ENCODE data around the gene MAGI2.

The MAGI2 gene

GRCh38 chr7:78139335-78139734 lies 1314.1 kb downstream of the MAGI2 start:
- no peaks in the 10 kb centered on the region for H3K9me3 ChIP-seq (ENCODE audit: severe bottlenecking)
- ATAC-seq (ENCODE audit: low read depth) (no peak), DNase-seq (ENCODE audit: low spot score) (no peak)
- peaks cover 9% of the 10 kb centered on the region for H3K27me3 ChIP-seq (ENCODE audit: insufficient read depth, poor library complexity, severe bottlenecking)
- no peak for TF ChIP-seq CTCF (IDR thresholded peaks at IDR 0.05; ENCODE audit: poor library complexity, severe bottlenecking)
- no peak overlapping the region for H3K4me3 ChIP-seq (ENCODE audit: severe bottlenecking)
- H3K4me1 ChIP-seq (ENCODE audit: insufficient read depth, poor library complexity, severe bottlenecking): no peaks in the 10 kb centered on the region
- H3K27ac ChIP-seq (ENCODE audit: poor library complexity, severe bottlenecking): no peak overlapping the region
- no peaks in the 10 kb centered on the region for H3K36me3 ChIP-seq (ENCODE audit: low read depth)

- H3K9me3 ChIP-seq (ENCODE audit: severe bottlenecking): no peaks in the 10 kb centered on the region
- ATAC-seq (ENCODE audit: low read depth) (no peak), DNase-seq (ENCODE audit: low spot score) (no peak)
- no peaks in the 10 kb centered on the region for H3K4me1 ChIP-seq (ENCODE audit: insufficient read depth, poor library complexity, severe bottlenecking)
- H3K27ac ChIP-seq (ENCODE audit: poor library complexity, severe bottlenecking): no peak overlapping the region
- peaks cover 9% of the 10 kb centered on the region for H3K27me3 ChIP-seq (ENCODE audit: insufficient read depth, poor library complexity, severe bottlenecking)
- no peaks in the 10 kb centered on the region for H3K36me3 ChIP-seq (ENCODE audit: low read depth)
- no peak for TF ChIP-seq CTCF (IDR thresholded peaks at IDR 0.05; ENCODE audit: poor library complexity, severe bottlenecking)
- H3K4me3 ChIP-seq (ENCODE audit: severe bottlenecking): no peak overlapping the region
Observed at GRCh38 chr7:78134774-78135173, 1318.7 kb downstream of the MAGI2 start.

- ATAC-seq (ENCODE audit: low read depth): peak; percentile 45; the same call in 1 of the 3 replicates
- Histone ChIP-seq H3K27ac (ENCODE audit: poor library complexity, severe bottlenecking) (no peak overlapping the region), H3K27me3 (ENCODE audit: insufficient read depth, poor library complexity, severe bottlenecking) (peaks cover 9% of the 10 kb centered on the region), H3K4me3 (ENCODE audit: severe bottlenecking) (no peak overlapping the region), H3K9me3 (ENCODE audit: severe bottlenecking) (no peaks in the 10 kb centered on the region), H3K4me1 (ENCODE audit: insufficient read depth, poor library complexity, severe bottlenecking) (no peaks in the 10 kb centered on the region), H3K36me3 (ENCODE audit: low read depth) (no peaks in the 10 kb centered on the region)
- DNase-seq (ENCODE audit: low spot score): no peak
- TF ChIP-seq CTCF (IDR thresholded peaks at IDR 0.05; ENCODE audit: poor library complexity, severe bottlenecking): peak; percentile 32
Observed at GRCh38 chr7:78134256-78134655, 1319.2 kb downstream of the MAGI2 start.

- no peak for DNase-seq (ENCODE audit: low spot score)
- no peak for ATAC-seq (ENCODE audit: low read depth)
- Histone ChIP-seq H3K4me1 (ENCODE audit: insufficient read depth, poor library complexity, severe bottlenecking) (no peaks in the 10 kb centered on the region), H3K27me3 (ENCODE audit: insufficient read depth, poor library complexity, severe bottlenecking) (no peaks in the 10 kb centered on the region), H3K36me3 (ENCODE audit: low read depth) (no peaks in the 10 kb centered on the region), H3K27ac (ENCODE audit: poor library complexity, severe bottlenecking) (no peak overlapping the region), H3K4me3 (ENCODE audit: severe bottlenecking) (no peak overlapping the region), H3K9me3 (ENCODE audit: severe bottlenecking) (no peaks in the 10 kb centered on the region)
- no peak for TF ChIP-seq CTCF (IDR thresholded peaks at IDR 0.05; ENCODE audit: poor library complexity, severe bottlenecking)
Observed at GRCh38 chr7:78130446-78131215, 1322.8 kb downstream of the MAGI2 start.

GRCh38 chr7:78129865-78130264 lies 1323.6 kb downstream of the MAGI2 start:
- DNase-seq (ENCODE audit: low spot score) (no peak), ATAC-seq (ENCODE audit: low read depth) (no peak)
- no peak overlapping the region for H3K4me3 ChIP-seq (ENCODE audit: severe bottlenecking)
- no peaks in the 10 kb centered on the region for H3K27me3 ChIP-seq (ENCODE audit: insufficient read depth, poor library complexity, severe bottlenecking)
- H3K9me3 ChIP-seq (ENCODE audit: severe bottlenecking): no peaks in the 10 kb centered on the region
- no peaks in the 10 kb centered on the region for H3K4me1 ChIP-seq (ENCODE audit: insufficient read depth, poor library complexity, severe bottlenecking)
- H3K36me3 ChIP-seq (ENCODE audit: low read depth): no peaks in the 10 kb centered on the region
- H3K27ac ChIP-seq (ENCODE audit: poor library complexity, severe bottlenecking): no peak overlapping the region
- no peak for TF ChIP-seq CTCF (IDR thresholded peaks at IDR 0.05; ENCODE audit: poor library complexity, severe bottlenecking)
